ENCODE results near the gene PARP6.
A peak's percentile ranks its signal among the peaks of the same experiment; 100 is the strongest.

The PARP6 gene, protein sequence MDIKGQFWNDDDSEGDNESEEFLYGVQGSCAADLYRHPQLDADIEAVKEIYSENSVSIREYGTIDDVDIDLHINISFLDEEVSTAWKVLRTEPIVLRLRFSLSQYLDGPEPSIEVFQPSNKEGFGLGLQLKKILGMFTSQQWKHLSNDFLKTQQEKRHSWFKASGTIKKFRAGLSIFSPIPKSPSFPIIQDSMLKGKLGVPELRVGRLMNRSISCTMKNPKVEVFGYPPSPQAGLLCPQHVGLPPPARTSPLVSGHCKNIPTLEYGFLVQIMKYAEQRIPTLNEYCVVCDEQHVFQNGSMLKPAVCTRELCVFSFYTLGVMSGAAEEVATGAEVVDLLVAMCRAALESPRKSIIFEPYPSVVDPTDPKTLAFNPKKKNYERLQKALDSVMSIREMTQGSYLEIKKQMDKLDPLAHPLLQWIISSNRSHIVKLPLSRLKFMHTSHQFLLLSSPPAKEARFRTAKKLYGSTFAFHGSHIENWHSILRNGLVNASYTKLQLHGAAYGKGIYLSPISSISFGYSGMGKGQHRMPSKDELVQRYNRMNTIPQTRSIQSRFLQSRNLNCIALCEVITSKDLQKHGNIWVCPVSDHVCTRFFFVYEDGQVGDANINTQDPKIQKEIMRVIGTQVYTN

DNA sequence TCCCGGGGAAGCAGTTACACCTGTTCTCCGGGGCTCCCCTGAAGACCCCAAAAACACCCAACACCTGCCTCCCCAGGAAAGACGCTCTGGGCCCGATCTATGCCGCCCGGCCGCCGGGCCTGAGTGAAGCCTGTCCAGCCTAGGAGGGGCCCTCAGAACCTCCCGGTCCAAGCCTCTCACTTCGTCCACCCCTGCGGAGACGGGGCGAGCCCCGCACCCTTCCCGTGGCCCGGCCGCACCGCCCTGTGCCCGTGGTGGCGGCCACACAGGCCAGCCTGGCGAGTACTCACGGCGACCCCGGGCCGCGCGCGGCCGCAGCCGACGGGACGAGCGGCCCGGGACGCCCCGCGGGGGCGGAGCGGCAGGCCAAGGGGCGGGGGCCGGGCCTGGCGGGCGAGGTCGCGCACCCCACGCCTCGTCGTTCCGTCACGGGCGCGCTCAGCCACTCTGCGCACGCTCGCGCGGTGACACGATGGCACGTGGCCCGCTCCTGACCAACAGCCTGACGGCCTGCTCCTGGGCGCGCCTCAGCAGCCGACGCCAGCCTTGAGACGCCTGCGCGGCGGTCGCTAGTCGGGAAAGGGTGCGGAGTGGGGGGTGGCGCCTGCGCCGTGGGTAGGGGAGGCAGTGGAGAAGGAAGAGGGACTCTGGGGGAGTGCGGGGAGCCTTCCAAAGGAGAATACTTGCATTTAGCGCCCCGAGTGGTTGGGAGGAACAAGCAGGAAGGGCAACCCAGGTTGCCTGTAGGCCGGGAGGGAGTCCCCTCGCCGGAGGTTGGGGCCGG is at the start of gene PARP6:
Gene PARP6 (minus strand): TSS at position 342 of the 784 bp plus-strand sequence. CDS start 5,077 bp downstream, outside the sequence.
- peak; percentile 99 for DNase-seq

DNA sequence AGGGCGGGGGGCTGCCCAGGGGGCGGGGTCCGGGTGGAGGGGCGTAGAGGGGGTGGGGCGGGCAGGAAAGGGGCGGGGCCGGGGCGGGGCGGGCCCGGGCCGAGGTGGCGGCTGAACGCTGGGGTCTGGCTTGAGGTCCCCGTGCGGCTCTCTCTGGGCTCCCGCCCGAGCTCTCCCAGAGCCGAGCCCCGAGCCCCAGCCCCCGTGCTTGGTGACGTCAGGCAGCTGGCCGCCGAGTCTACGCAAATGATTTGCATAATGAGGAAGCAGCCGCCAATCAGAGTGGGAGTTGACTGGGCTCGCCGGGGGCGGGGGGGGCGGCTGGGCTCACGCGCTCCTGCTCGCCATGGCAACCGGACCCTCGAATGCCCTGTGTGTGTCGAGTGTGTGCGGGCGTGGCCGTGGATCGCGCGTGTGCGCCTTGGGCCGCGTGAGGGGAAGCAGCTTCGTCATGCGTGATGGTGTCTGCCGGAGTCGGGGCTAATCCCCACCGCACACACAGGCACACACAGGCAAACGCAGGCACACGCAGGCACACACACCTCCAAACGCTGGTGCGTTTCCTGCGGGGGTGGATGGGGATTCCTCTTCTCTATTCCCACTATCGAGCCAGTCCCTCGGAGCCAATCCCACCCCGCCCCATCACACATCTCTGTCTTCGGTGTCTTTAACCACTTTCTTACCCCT is 47.8 kb upstream of the PARP6 start, which contains the start of gene CELF6:
Gene CELF6 (minus strand): TSS at position 173 of the 687 bp plus-strand sequence. CDS start 283 bp downstream, outside the sequence.
- peak; percentile 84 to 94 (median 91) for DNase-seq

DNA sequence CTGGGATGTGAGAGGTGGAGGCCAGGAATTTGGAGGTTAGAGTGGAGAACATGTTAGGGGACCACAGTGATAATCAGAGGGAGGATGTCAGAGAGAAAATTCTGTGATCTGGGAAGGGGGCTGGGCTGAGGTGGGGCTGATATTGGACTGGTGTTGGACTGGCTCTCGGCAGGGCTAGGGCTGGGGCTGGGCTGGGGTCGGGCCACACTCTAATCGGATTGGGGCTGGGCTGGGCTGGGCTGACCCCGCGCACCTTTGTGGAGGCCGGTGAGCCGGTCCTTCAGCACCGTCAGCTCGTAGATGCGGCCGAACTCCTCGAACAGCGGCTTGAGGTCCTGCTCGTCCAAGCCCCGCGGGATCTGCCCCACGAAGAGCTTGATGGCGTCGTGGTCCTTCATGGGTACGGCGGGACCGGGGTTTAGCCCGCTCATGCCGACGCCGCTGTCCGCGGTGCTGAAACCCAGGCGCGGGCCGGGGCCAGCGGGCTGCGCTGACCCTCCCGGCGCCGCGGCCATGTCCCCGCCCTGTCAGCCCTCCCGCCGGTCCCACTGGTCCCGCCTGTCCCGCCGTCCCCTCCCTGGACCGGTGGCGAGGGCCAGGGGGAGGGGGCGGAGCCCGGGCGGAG is 47.1 kb upstream of the PARP6 start:
- peak; percentile 70 to 92 (median 81) for DNase-seq

DNA sequence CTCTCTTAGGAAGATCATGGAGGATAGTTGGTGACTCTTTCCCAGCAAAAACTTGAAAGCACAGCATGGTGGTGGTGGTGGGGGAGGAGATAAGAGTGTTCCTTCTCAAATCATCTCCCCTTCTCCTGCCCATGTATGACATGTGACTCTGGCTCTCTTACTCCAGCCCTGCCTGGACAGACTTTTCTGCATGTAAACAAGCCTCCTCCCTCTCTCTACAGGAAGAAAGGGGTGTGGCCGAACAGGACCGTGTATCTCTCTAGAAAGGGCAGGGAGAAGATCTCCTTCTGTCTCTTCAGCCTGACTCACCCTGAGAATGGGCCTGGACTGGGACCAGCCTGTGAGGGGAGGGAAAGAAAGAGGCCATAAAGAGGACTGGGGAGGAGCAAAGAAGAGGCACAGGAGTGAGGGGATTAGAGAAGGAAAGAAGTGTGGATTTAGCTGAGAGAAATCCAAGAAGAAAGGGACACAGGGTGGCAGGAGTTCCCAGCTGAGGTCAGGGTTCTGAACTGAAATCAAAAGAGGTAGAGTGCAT is 46.1 kb upstream of the PARP6 start:
- DNase-seq, result no peak

DNA sequence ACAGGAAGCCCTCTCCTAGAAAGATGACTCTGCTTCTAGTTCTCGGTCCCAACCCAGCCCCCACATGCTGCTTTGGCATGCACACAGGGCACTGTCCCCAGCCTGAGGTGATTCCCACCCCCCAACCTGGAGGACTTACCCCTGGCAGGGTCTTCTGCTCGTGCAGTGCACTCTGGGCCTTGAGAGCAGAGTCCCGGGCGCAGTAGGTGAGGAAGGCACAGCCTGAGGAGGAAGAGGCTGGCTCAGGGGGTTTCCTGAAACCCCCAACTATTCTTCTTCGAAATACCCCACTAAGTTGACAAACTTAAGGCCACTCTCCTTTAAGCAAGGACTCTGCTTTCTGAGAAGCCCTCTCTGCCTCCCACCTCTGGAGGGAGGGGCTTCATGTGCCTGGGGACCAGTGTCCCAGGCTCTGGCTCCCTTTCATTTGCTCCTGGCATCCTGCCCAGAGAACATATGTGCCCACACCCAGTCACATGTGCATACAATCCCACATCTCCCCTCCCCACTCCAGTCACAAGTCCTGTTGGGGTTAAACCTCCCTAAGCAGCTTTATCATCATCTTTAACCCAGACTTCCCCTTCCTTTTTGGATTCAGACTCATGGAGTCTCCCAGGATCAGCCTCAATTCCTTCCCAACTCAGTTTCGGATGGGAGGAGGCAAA is 43.5 kb upstream of the PARP6 start:
- peak; percentile 26 to 35 (median 29) for DNase-seq

DNA sequence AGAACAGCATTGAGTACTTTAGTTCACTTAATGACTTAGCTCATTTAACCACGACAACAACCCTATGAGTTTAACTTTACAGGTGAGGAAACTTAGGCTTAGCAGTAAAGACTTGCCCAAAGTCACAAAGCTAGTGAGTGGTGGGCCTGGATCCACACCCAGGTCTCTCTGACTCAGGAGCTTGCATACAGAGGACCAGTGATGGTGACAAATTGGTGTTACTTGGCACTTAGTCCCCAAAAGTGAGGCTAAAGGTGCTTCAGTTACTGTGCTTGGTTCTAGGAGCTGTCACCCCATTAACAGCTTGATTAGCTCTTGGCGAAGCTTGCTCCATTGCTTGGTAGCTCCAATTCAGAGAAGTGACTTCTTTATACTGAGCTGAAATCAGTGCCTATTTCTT is 41.5 kb upstream of the PARP6 start:
- DNase-seq, result no peak

DNA sequence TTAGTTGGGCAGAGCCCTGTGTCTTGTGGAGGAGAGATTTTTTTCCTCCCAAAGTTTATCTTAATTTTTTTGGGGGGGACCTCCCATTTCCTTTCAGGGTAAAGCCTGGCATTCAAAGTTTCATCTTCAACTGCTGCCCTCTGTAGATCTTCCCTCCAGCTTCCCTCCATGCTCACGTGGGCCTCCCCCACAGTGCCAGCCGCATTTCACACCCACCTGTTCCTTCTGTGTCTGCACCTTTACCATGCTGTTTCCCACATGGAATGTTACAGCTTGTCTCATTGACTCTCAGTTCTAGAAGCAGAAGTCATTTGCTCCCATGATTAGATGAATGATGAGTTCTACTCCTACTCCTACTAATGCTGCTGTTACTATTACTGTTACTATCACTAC is 41.1 kb upstream of the PARP6 start:
- no peak for DNase-seq

DNA sequence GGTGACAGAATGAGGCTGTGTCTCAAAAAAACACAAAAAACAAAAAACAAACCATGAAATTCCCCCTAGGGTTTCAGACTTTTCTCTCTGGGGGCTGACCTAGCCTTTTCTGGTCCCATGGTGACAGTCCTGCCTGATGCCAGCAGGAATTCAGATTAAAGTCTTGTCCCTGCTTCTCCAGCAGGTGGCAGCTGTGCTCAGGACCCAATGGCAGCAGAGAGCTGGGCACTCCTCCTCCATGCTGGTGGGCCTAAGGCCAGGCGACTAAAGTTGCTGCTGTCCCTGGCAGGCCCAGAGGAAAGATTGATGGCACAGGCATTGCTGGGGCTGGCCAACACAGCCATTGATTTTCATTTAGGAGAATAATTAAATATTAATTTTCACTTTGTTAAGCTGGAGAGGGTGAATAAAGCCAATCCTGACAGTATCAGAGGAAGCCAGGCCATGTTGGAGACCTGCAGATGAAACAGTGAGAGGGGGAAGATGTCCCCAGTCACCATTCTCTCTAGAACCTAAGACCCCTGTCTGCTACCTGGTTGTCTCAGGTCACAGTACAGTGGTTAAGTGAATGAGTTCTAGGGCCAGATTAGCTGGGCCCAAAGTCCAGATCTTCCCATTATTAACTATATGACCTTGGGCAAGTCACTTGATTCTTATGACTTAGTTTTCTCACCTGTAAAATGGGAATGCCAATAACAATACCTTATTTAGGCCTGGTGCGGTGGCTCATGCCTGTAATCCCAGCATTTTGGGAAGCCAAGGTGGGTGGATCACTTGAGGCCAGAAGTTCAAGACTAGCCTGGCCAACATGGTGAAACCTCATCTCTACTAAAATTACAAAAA is 40.5 kb upstream of the PARP6 start:
- peak; percentile 77 to 82 (median 79) for DNase-seq

DNA sequence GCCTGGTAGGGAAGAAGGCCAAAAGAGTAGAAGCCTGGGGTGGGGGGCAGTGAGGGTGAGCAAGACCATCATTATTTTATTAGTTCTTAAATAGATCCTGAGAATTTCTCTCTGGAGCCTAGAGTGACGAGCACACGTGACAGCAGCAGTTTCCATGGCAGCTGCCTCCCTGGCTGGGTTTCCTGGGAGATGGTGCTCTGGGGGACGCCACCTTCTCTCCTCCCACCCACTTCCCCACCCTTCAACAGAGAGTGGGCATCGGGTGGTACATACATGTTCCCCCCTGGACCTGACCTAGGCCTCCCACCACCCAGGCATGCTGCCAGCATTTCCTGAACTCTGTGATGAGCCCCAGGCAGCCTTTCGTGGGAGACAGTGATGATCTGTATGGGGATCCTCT is 34.7 kb upstream of the PARP6 start:
- no peak for DNase-seq

DNA sequence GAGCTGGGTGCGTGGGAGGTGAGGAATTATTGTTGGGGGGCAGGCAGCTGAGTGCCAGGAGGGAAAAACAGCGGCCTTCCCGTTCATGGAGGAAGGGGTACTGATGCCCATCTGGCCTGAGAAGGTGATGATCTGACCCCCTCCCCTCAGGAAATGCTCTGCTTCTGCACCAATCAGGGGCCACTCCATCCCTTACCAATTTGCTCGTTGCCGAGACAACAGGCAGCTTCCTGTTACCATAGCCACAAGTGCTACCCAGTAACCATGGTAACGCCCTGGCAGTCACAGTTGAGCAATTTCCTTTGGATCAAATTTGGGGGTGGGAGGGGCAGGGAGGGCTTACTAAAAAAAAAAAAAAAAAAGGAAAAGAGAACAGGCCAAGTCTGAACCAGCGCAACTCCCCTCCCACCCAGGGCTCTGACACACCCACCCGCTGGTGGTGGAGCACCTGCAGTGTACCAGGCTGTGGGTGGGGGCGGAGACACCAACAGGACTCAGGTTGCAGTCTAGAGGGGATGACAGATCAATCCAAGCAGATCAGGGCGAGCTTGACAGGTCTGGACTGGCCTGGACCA is 33.9 kb upstream of the PARP6 start:
- DNase-seq, result peak; percentile 28 to 44 (median 34)

DNA sequence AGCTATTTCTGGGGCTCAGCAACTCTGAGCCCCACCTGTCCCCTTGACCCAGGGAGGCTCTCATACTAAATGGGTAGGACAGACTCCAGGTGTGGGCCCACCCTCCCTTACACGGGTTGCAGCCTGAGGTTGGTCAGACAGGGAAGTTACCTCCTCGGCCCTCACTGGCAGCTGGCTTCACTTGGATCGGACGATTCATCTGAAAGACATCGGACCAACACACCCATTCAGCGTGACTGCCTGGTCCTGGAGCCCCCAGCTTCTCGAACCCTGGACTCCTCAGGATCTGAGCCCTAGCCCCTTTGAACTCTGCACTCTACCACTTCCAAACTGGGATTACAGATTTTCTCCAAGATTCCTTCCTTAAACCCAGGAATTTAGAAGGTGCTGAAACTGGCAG is 32.2 kb upstream of the PARP6 start:
- no peak for DNase-seq

DNA sequence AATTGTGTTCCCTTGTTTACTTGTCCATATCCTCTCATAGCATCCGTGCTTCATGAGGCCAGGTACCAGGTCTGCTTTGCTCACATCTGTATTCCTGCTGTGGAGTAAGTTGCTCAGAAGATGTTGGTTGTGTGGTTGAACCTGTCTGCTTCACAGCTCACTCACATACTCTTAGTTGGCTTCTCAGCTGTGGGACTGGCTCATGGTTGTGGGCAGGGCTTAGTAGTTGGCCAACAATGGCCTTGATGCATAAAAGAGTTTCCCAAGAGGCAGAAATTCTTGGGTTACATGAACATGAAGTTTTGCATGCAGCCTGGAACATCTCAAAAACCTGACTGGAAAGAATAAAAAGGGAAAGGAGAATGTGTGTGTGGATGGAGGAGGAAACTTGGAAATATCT is 30.6 kb upstream of the PARP6 start:
- DNase-seq, result no peak

DNA sequence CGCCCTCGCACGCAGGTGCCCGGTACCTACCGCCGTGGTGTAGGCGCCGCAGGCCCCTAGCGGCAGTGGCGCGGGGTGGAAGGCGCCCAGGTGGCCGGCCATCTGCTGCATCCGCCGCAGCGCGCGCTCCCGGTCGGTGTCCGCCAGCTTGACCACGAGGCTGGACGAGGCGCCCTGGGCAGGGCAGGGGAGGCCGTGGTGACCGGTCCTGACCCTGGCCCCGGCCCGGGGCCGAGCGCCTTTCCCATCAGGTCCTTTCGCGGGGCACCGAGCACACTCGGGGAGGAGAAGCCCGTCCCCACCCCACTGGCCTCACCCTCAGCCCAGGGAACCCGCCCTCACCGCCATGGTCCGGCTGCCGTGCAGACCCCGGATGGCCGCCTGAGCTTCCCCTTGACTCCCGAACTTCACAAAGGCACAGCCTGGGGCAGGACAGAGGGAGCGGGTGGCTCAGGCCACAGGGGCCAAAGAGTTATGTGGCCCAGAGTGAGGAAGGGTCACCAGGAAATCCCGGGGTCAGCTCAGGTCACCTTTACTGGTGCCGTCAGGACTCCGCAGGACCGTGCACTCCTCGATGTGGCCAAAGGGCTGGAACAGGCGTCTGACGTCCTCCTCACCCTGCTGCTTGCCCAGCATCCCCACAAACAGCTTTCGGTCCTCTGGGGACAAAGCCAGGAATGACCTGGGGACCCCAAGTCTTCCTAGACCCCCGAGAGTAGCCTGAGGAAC is 17.4 kb upstream of the PARP6 start:
- no peak for DNase-seq

DNA sequence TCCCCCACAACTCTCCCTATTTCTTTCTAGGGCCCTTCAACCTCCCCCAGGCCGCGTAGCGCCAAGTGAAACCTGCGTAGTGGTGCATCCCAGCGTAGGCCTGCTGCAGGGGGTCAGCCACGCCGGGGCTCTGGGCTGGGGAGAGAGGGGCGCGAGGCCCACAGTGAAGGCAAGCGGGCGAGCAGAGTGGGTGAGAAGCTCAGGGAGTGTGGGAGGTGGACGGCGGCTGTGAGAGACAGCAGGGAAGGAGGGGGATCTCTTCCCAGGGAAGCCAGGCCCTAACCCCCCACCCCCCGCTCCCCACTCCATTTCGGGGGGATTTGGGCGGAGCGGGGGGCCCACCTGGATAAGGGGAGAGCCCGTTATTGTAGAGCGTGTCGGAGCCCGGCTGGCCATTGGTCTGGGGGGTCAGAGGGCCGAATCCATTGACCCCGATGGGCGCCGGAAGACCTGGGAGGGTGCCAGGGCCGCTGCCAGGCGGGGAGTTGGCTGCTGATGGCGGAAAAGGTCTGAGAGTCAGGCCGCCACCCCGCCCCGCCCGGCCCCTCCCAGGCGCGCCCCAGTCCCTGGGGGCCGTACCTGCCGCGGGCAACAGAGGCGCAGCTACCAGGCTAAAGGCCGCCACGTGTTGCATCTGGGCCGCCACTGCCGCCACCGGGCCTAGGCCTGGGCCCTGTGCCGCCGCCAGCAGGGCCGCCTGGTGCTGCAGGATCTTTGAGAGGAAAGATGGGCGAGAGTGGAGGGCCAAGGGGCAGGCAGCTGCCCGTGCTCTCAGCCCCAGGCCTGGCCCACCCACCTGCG is 16.6 kb upstream of the PARP6 start:
- no peak for DNase-seq

DNA sequence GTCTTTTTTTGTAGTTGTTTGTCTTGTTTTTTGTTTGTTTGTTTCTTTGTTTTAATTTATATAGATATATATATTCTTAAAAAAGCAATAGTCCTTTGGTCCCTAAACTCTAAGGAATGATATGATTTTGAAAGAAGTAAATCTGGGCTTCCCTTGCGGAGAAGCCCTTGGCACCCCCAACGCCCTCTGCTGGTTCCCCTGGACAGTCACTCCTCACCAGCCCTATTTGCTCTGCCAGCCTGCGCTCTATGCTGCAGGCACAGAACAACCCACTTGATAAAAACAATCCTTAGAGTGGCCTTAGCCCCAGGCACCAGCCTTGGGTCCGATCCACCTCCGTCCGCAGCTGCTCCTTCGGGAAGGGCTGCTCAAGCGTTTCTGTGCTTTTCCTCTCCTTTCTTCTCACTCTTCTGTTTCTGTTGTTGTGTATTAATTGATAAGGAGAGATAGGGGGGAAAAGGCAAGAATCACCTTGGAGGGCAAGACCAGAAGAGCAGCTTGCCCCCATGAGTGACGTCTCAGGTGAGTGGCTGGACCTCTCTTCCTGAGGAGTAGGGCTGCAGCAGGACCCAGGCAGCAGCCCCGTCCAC is 13.7 kb upstream of the PARP6 start:
- DNase-seq, result peak; percentile 54 to 77 (median 63)

DNA sequence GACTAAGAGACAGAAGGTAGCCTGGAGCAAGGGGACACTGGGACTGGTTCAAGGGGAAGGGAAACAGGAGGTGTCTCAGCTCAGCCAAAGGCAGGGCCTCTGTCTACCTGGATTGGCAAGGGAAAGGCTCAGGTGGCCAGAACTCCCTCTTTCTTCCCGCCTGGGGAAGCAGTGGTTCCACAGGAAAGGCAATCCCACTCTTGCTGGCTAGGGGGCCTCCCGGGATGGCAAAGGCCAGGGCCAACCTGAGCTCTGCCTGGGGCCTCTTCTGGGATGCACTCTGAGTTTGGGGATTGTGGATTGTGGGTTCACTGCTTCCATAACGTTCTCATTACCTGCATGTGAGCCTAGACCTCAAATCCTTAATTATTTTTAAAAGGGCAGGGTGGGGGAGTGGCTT is 13.0 kb upstream of the PARP6 start:
- no peak for DNase-seq

DNA sequence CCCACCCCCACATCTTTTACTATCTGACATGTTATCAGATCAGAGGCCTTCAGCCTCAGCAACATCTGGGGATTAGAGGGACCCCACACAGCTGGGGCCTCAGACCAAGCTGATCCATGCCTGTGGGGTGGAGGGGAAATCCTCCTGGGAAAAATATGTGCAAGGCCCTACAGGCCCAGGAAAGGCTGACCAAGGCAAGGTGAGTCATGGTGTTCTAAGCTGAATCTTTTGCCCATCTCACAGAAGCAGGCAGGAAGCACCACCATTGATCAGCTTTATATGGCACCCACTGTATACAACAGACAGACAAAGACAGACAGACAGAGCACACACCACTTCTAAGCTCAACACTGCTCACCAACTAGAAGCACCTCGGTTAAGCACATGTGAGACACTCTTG is 12.4 kb upstream of the PARP6 start:
- no peak for DNase-seq

DNA sequence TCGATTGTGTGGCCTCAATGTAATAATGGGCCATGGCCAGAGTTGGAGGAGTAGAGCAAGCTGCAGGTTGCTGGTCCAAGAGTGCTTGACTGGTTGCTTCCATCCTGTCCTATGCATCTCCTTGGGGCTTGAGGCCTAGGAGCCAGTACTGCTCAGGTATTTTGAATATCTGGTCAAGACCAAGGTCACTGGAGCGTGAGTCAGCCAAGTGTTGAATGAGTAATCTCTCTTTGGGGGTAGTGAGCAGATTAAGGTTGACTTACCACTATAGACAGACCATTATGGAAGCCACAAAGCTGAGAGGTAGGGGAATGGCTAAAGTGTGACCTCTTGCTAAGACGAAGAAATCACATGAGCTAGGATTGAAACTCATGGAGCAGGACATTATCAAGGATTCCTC is 9.4 kb upstream of the PARP6 start:
- no peak for DNase-seq

Data from suppressor macrophage treated with lipopolysaccharide for 1 hour (primary cell).